Adrenal gland (tissue), 5 donors: Measurements from ENCODE around the gene LRFN4.

Source experiments
- POLR2A ChIP-seq, 2 donors: fragments of 450-650 bp; IDR thresholded peaks; one replicate each; pipeline ENCODE4 v1.6.1; 2017; ENCODE audit warnings: antibody characterized with exemption in 2 of 2, mild to moderate bottlenecking in 2 of 2, moderate library complexity in 1 of 2
- TF ChIP-seq, protein P1 (sequence below), 6 experiments: fragments of 450-650 bp in 4 of 6; fragments of 200-600 bp in 2 of 6; sonication (generic) in 1 of 6; IDR thresholded peaks; 1 replicate in 5 of 6; 2 replicates in 1 of 6; pipeline versions ENCODE4 v1.5.1 to v1.8.0; 2016 to 2021; ENCODE audit warnings: antibody characterized with exemption in 6 of 6, mild to moderate bottlenecking in 2 of 6, moderate library complexity in 1 of 6
- donor health status: DM: no; HTN: no; CAD: no.

DNA sequence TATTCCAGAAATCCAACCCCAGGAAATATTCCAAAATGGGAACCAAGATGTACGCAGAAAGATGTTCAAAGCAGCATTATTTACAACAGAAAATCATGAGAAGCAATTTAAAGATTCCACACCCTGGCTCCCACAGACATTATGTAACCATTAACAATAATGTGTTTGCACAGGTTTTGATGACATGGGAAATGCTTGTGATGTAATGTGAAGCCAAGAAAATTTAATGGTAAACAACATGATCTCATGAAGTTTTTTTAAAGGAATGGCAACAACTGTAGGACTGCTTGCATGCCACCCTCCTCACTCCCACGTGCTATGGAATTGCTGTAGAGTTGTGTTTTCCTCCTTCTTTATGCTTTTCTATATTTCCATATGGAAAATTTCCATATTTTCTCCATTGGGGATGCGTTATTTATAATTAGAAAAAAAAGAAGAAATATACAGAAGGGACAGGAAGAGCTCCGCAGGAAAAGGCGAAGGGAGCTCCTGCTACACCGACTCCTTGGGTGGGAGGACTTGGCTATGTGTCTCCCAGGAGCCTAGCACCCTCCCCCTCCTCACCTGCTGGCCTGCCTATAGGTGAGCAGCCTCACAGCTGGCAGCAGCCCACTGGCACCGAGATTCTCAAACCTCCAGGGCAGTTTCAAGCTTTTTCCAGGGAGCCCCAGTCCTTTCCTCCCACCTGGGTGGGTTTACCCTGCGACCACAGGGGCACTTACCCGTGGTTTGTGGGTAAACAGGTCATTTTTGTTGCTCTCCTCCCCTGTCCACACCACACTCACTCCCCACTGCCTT, 20.9 kb downstream of the LRFN4 start:
- TF ChIP-seq, protein P1, sequence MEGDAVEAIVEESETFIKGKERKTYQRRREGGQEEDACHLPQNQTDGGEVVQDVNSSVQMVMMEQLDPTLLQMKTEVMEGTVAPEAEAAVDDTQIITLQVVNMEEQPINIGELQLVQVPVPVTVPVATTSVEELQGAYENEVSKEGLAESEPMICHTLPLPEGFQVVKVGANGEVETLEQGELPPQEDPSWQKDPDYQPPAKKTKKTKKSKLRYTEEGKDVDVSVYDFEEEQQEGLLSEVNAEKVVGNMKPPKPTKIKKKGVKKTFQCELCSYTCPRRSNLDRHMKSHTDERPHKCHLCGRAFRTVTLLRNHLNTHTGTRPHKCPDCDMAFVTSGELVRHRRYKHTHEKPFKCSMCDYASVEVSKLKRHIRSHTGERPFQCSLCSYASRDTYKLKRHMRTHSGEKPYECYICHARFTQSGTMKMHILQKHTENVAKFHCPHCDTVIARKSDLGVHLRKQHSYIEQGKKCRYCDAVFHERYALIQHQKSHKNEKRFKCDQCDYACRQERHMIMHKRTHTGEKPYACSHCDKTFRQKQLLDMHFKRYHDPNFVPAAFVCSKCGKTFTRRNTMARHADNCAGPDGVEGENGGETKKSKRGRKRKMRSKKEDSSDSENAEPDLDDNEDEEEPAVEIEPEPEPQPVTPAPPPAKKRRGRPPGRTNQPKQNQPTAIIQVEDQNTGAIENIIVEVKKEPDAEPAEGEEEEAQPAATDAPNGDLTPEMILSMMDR (IDR thresholded peaks at IDR 0.05) = no peak
- no peak for TF ChIP-seq POLR2A (IDR thresholded peaks at IDR 0.05)
